Measurements from ENCODE around the gene CNRIP1.

The CNRIP1 gene

DNA sequence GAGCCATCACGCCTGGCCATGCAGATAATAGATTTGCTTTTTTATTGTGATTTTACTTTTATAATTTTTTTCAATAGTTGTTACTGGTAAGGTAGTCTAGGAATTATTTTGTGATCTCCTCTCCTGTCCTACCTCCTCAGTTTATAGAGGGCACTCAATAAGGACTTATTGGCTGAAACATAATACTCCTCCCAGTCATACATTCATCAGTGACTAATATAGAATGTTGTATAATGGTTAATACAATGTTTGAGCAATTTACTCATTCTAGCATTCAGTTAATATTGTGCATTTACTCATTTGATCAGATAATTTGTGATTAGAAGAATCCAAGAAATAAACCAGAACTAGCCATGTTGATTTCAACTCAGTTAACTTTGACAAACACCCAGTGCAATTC lies 41.6 kb downstream of the CNRIP1 start:
- Histone ChIP-seq H3K36me3 (replicated peaks in 1 of 2; ENCODE audit: control insufficient read depth in 2 of 2, insufficient read depth in 2 of 2, low read length in 2 of 2) (no peaks in the 10 kb centered on the region), H3K14ac (ENCODE audit: low read length) (no peak overlapping the region), H3K9me3 (replicated peaks in 1 of 2; ENCODE audit: control insufficient read depth in 2 of 2, insufficient read depth in 1 of 2, low read depth in 1 of 2, low read length in 2 of 2) (no peaks in the 10 kb centered on the region), H3K18ac (ENCODE audit: low read length) (no peak overlapping the region), H3K4me2 (ENCODE audit: insufficient read depth, low read length, poor library complexity, severe bottlenecking) (no peak overlapping the region), H3K79me1 (ENCODE audit: low read depth, low read length) (no peaks in the 10 kb centered on the region), H3K27ac (replicated peaks; ENCODE audit: low read length) (no peak overlapping the region), H3K4ac (ENCODE audit: low read length) (no peak overlapping the region), H3K4me1 (ENCODE audit: control insufficient read depth in 2 of 2, insufficient read depth in 1 of 2, low read depth in 1 of 2, low read length in 2 of 2) (peaks cover 0 to 2% of the 10 kb centered on the region in 2 donors), H4K8ac (ENCODE audit: low read depth, low read length) (no peak overlapping the region), H2AK5ac (ENCODE audit: low read depth, low read length) (no peak overlapping the region), H2BK15ac (ENCODE audit: low read length) (no peak overlapping the region), H2BK12ac (ENCODE audit: low read length) (no peak overlapping the region), H2BK120ac (ENCODE audit: low read depth, low read length) (no peak overlapping the region), H3K23ac (ENCODE audit: low read depth, low read length, poor library complexity) (no peak overlapping the region), H3K4me3 (ENCODE audit: low read length in 2 of 2) (no peak overlapping the region), H3K27me3 (ENCODE audit: control insufficient read depth in 3 of 3, insufficient read depth in 3 of 3, low read depth in 1 of 3, low read length in 3 of 3) (no peaks in the 10 kb centered on the region), H4K91ac (ENCODE audit: low read depth, low read length, poor library complexity) (no peak overlapping the region), H2BK5ac (ENCODE audit: low read length) (no peak overlapping the region), H2AFZ (ENCODE audit: low read length) (no peak overlapping the region), H3K9ac (ENCODE audit: low read depth, low read length, poor library complexity) (no peak overlapping the region)
- no peak for DNase-seq (ENCODE audit: low spot score)
- WGBS, 2 donors (ENCODE audit: extremely low coverage in 2 of 2, insufficient read length in 2 of 2, insufficient replicate concordance in 1 of 2): no CpG with 5 or more reads among the region's 1 CpG

DNA sequence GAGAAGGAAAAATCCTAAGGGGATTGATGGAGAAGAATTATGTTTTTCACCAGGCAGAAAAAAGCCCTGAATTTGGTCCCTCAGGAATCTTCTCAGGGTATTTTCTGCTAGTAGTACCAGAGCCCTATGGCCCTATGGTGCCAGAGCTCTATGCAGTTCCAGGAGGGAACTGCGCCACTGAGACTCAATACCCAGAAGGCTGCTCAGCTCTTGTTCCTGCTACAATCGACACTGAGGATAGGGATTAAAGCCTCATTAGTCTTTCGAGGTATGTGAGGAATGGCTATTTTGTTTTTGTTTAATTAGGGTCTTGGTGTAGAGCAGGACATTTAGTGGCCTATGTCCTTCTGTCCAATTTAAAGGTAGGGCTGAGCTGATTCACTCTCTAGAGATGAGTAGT lies 45.7 kb downstream of the CNRIP1 start:
- DNase-seq (ENCODE audit: low spot score): peak; percentile 66
- Histone ChIP-seq H3K79me1 (ENCODE audit: low read depth, low read length) (no peaks in the 10 kb centered on the region), H3K4me3 (ENCODE audit: low read length in 2 of 2) (no peak overlapping the region), H3K9ac (ENCODE audit: low read depth, low read length, poor library complexity) (no peak overlapping the region), H2BK5ac (ENCODE audit: low read length) (no peak overlapping the region), H3K23ac (ENCODE audit: low read depth, low read length, poor library complexity) (no peak overlapping the region), H3K4me1 (ENCODE audit: control insufficient read depth in 2 of 2, insufficient read depth in 1 of 2, low read depth in 1 of 2, low read length in 2 of 2) (peaks cover 0 to 5% of the 10 kb centered on the region in 2 donors), H4K8ac (ENCODE audit: low read depth, low read length) (no peak overlapping the region), H3K27ac (replicated peaks; ENCODE audit: low read length) (peak overlapping the region; percentile 91), H2AFZ (ENCODE audit: low read length) (no peak overlapping the region), H4K91ac (ENCODE audit: low read depth, low read length, poor library complexity) (no peak overlapping the region), H2BK120ac (ENCODE audit: low read depth, low read length) (no peak overlapping the region), H3K18ac (ENCODE audit: low read length) (no peak overlapping the region), H2AK5ac (ENCODE audit: low read depth, low read length) (no peak overlapping the region), H3K14ac (ENCODE audit: low read length) (no peak overlapping the region), H3K27me3 (ENCODE audit: control insufficient read depth in 3 of 3, insufficient read depth in 3 of 3, low read depth in 1 of 3, low read length in 3 of 3) (no peaks in the 10 kb centered on the region), H2BK12ac (ENCODE audit: low read length) (no peak overlapping the region), H3K36me3 (replicated peaks in 1 of 2; ENCODE audit: control insufficient read depth in 2 of 2, insufficient read depth in 2 of 2, low read length in 2 of 2) (no peaks in the 10 kb centered on the region), H3K4me2 (ENCODE audit: insufficient read depth, low read length, poor library complexity, severe bottlenecking) (no peak overlapping the region), H2BK15ac (ENCODE audit: low read length) (no peak overlapping the region), H3K4ac (ENCODE audit: low read length) (no peak overlapping the region), H3K9me3 (replicated peaks in 1 of 2; ENCODE audit: control insufficient read depth in 2 of 2, insufficient read depth in 1 of 2, low read depth in 1 of 2, low read length in 2 of 2) (no peaks in the 10 kb centered on the region)
- WGBS, 2 donors (ENCODE audit: extremely low coverage in 2 of 2, insufficient read length in 2 of 2, insufficient replicate concordance in 1 of 2): no CpG with 5 or more reads among the region's 3 CpGs

DNA sequence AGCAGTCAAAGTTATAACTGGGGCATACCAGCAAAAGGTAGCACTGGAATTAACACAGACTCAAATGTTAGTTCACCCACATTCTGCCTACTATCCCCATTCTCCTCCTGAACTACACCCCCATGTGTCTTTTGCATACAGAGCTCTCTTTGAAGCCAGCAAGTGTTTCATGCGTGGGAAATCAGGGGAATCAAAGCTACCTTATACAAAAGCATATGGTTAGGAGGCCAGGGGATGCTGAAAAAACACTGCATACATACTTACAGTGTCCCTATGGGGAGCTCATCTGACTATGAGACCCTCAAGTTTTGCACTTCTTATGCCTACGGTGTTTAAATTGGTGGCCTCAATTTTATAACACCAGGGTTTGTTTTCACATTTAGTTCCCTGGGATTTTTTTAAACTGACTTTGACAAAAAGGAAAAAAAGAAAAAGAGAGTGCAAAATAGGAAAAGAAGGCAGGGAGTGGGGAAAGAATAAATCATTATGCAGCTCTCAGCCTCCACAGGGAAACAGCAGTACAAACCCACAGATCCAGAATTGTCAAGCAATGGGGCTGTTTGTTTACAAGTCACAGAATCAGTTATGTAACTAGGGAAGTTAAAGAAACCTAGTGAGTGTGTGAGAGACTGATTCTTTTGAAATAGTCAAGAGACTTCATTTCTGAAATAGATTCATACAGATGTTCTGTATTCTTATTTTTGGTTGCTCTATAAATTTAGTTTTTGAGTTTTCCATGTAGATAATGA lies 47.3 kb downstream of the CNRIP1 start:
- H3K18ac ChIP-seq (ENCODE audit: low read length): no peak overlapping the region
- H2BK12ac ChIP-seq (ENCODE audit: low read length): no peak overlapping the region
- H3K4me1 ChIP-seq (ENCODE audit: control insufficient read depth in 2 of 2, insufficient read depth in 1 of 2, low read depth in 1 of 2, low read length in 2 of 2): peaks cover 0 to 5% of the 10 kb centered on the region in 2 donors
- H3K14ac ChIP-seq (ENCODE audit: low read length): no peak overlapping the region
- H3K9ac ChIP-seq (ENCODE audit: low read depth, low read length, poor library complexity): no peak overlapping the region
- WGBS, 2 donors (ENCODE audit: extremely low coverage in 2 of 2, insufficient read length in 2 of 2, insufficient replicate concordance in 1 of 2): no CpG with 5 or more reads among the region's 2 CpGs
- no peak overlapping the region for H2BK15ac ChIP-seq (ENCODE audit: low read length)
- no peak overlapping the region for H4K8ac ChIP-seq (ENCODE audit: low read depth, low read length)
- no peaks in the 10 kb centered on the region for H3K9me3 ChIP-seq (replicated peaks in 1 of 2; ENCODE audit: control insufficient read depth in 2 of 2, insufficient read depth in 1 of 2, low read depth in 1 of 2, low read length in 2 of 2)
- peak overlapping the region; percentile 25 for H2AFZ ChIP-seq (ENCODE audit: low read length)
- DNase-seq (ENCODE audit: low spot score): no peak
- no peaks in the 10 kb centered on the region for H3K36me3 ChIP-seq (replicated peaks in 1 of 2; ENCODE audit: control insufficient read depth in 2 of 2, insufficient read depth in 2 of 2, low read length in 2 of 2)
- H3K27me3 ChIP-seq (ENCODE audit: control insufficient read depth in 3 of 3, insufficient read depth in 3 of 3, low read depth in 1 of 3, low read length in 3 of 3): no peaks in the 10 kb centered on the region
- H2BK120ac ChIP-seq (ENCODE audit: low read depth, low read length): no peak overlapping the region
- no peak overlapping the region for H2AK5ac ChIP-seq (ENCODE audit: low read depth, low read length)
- no peak overlapping the region for H3K23ac ChIP-seq (ENCODE audit: low read depth, low read length, poor library complexity)
- no peak overlapping the region for H3K4ac ChIP-seq (ENCODE audit: low read length)
- no peak overlapping the region for H4K91ac ChIP-seq (ENCODE audit: low read depth, low read length, poor library complexity)
- no peak overlapping the region for H2BK5ac ChIP-seq (ENCODE audit: low read length)
- H3K4me2 ChIP-seq (ENCODE audit: insufficient read depth, low read length, poor library complexity, severe bottlenecking): no peak overlapping the region
- no peak overlapping the region for H3K27ac ChIP-seq (replicated peaks; ENCODE audit: low read length)
- no peaks in the 10 kb centered on the region for H3K79me1 ChIP-seq (ENCODE audit: low read depth, low read length)
- H3K4me3 ChIP-seq (ENCODE audit: low read length in 2 of 2): no peak overlapping the region

DNA sequence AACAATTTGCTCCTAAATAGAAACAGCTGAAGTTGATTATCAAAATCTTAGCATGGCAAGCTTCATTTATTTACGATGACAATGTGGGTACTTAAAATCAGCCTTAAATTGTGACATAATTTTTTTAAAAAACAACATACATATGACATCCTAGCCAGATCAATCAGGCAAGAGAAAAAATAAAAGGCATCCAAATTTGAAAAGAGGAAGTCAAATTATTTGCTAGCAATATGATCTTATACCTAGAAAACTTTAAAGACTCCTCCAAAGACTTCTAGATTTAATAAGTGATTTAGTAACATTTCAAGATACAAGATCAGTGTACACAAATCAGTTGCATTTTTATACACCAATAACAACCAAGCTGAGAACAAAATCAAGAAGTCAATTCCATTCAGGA lies 53.1 kb downstream of the CNRIP1 start:
- H3K79me1 ChIP-seq (ENCODE audit: low read depth, low read length): no peaks in the 10 kb centered on the region
- no CpG with 5 or more reads among the region's 1 CpG for WGBS, 2 donors (ENCODE audit: extremely low coverage in 2 of 2, insufficient read length in 2 of 2, insufficient replicate concordance in 1 of 2)
- H3K18ac ChIP-seq (ENCODE audit: low read length): no peak overlapping the region

More for the DNA sequence above, 53.1 kb downstream of the CNRIP1 start:
- no peaks in the 10 kb centered on the region for H3K36me3 ChIP-seq (replicated peaks in 1 of 2; ENCODE audit: control insufficient read depth in 2 of 2, insufficient read depth in 2 of 2, low read length in 2 of 2)
- H3K4ac ChIP-seq (ENCODE audit: low read length): no peak overlapping the region
- H3K27ac ChIP-seq (replicated peaks; ENCODE audit: low read length): no peak overlapping the region
- no peak for DNase-seq (ENCODE audit: low spot score)
- no peak overlapping the region for H2AFZ ChIP-seq (ENCODE audit: low read length)
- H4K91ac ChIP-seq (ENCODE audit: low read depth, low read length, poor library complexity): no peak overlapping the region
- no peak overlapping the region for H4K8ac ChIP-seq (ENCODE audit: low read depth, low read length)
- H3K9ac ChIP-seq (ENCODE audit: low read depth, low read length, poor library complexity): no peak overlapping the region
- H2AK5ac ChIP-seq (ENCODE audit: low read depth, low read length): no peak overlapping the region
- H3K27me3 ChIP-seq (ENCODE audit: control insufficient read depth in 3 of 3, insufficient read depth in 3 of 3, low read depth in 1 of 3, low read length in 3 of 3): no peaks in the 10 kb centered on the region
- H2BK5ac ChIP-seq (ENCODE audit: low read length): no peak overlapping the region
- no peaks in the 10 kb centered on the region for H3K9me3 ChIP-seq (replicated peaks in 1 of 2; ENCODE audit: control insufficient read depth in 2 of 2, insufficient read depth in 1 of 2, low read depth in 1 of 2, low read length in 2 of 2)
- H3K4me3 ChIP-seq (ENCODE audit: low read length in 2 of 2): no peak overlapping the region
- H3K4me1 ChIP-seq (ENCODE audit: control insufficient read depth in 2 of 2, insufficient read depth in 1 of 2, low read depth in 1 of 2, low read length in 2 of 2): no peaks in the 10 kb centered on the region
- H2BK12ac ChIP-seq (ENCODE audit: low read length): no peak overlapping the region
- H3K4me2 ChIP-seq (ENCODE audit: insufficient read depth, low read length, poor library complexity, severe bottlenecking): no peak overlapping the region
- no peak overlapping the region for H2BK120ac ChIP-seq (ENCODE audit: low read depth, low read length)
- H3K14ac ChIP-seq (ENCODE audit: low read length): no peak overlapping the region
- H2BK15ac ChIP-seq (ENCODE audit: low read length): no peak overlapping the region
- no peak overlapping the region for H3K23ac ChIP-seq (ENCODE audit: low read depth, low read length, poor library complexity)

Measured in neuronal stem cell (in vitro differentiated cells).